Hindlimb muscle (tissue), 1 donor: ENCODE results near the gene IER2. TPM values are rescaled to one million over a fixed set of nuclear protein-coding genes. Genes with fewer than 3 reads are reported as not detected.
"Not testable (repeated sequence)": the region's sequence is repeated elsewhere in the genome, so short reads cannot be mapped to it uniquely, and the experiment has no call there.

Experiments
- DNase-seq: peaks from one replicate; pipeline ENCODE4 v3.0.0-alpha.2; 2013
- polyA plus RNA-seq: library from polyadenylated mRNA; unstranded; fragments of 120-200 nt; gene quantifications from one replicate; pipeline ENCODE4 v1.2.1, GENCODE V29; 2013; ENCODE audit not compliant: insufficient read length

Gene IER2
- polyA plus RNA-seq, 1 donor, result 58.5 TPM

- no peak for DNase-seq
These were observed 3.2 kb upstream of the IER2 start for GRCh38 chr19:13146763-13147563.

DNA sequence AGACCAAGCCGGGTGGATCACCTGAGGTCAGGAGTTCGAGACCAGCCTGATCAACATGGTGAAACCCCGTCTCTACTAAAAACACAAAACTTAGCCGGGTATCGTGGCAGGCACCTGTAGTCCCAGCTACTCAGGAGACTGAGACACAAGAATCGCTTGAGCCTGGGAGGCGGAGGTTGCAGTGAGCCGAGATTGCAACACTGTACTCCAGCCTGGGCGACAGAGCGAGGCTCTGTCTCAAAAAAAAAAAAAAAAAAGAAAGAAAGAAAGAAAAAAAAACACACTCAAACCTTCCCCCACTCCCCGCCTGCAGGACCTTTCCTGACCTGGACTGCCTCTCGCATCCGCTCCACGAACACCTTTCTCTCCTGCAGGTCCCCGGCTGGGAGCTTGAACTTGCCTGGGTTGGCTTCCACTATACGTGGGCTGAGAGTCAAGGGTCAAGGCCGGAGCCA is 1.0 kb upstream of the IER2 start:
- DNase-seq, result not testable (repeated sequence)

DNA sequence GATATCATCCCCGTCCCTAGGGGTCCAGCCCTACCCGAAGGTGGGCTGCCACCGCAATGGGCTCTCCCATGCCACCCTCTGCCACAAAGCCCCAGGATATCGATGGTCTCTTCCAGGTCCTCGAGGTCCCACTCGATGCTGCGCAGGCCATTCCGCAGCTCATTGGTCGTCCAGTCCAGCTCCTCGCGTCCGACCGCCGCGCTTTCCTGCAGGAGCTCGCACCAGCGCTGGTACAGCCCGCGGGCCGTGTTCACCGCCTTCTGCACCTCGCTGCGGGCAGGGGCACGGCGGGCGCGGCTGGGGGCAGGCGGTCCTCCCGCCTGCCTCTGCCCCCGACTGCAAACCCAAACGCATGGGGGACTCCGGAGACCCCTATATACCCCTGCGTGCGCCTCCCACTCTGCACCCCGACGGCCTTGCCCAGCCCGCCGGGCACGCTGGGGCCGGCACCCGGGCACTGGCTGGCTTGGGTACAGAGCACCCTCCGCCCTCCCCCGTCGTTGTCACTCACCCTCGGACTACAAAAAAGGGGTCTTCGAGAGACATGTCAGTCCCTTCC is 504 bp upstream of the IER2 start:
- peak; percentile 47 for DNase-seq

DNA sequence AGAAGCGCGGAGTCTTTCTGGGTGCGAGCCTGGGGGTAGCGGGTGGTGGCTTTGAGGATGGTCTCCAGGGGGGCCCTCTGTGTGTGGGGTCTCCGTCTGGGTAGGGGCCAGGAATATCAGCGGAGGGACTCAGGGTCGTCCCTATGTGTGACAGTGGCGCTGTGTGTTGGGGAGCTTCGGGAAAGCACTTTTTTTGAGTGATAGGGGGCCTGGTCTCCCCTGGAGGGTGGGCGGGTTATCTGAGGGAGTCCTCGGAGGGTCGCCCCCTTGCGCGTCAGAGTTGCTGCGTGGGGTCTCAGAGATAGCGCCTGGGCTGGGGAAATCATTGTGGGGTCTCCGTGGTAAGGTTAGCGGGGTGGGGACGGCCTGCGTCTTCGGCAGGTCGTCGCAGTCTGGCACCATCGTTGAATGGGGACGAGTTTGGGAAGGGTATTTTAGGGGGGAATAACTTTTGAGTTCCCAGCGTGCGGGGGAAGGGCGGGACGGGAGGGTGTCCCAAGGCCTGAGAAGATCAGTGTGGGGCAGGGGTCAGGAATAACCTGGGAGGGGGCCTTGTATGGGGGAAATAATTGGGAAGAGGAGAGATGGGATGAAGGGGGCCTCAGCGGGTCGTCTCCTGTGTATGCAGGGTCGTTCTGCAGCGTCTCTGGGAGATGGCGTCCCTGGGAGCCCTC is 857 bp downstream of the IER2 start:
- DNase-seq, result peak; percentile 32

DNA sequence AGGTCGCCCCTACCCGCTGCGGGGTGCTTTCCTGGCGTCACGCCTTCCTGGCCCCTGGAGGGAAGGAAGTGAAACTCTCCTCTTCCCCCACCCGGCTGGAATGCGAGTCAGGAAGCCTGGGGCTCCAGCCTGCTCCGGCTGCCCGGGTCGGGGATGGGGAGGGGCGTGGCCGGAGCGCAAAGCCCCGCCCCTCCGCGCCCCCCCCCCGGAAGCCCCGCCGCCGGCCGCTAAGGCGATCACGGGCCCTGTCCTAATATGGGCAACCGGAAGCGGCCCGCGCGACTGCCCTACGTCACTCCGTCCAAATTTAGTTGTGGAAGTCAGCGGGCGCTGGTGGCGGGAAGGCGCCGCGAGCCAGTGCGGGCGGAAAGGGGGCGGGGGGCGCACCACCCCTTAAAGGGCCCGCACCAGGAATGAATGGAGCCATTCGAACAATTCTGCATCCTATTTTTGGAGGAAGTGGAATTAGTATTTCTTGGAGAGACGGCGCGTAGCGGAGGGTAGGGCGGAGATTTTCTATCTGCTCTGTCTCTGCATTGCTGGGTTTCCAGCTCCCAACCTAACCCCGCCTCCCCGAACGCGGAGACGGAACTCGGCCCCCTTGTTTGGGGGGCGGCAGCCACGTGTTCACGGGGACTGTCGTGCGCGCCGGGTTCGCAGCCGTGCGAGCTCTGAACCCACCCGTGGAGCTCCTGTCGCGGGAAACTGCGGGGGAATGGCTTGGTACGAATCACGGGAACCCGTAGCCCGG is 1.6 kb downstream of the IER2 start:
- peak; percentile 98 for DNase-seq

DNA sequence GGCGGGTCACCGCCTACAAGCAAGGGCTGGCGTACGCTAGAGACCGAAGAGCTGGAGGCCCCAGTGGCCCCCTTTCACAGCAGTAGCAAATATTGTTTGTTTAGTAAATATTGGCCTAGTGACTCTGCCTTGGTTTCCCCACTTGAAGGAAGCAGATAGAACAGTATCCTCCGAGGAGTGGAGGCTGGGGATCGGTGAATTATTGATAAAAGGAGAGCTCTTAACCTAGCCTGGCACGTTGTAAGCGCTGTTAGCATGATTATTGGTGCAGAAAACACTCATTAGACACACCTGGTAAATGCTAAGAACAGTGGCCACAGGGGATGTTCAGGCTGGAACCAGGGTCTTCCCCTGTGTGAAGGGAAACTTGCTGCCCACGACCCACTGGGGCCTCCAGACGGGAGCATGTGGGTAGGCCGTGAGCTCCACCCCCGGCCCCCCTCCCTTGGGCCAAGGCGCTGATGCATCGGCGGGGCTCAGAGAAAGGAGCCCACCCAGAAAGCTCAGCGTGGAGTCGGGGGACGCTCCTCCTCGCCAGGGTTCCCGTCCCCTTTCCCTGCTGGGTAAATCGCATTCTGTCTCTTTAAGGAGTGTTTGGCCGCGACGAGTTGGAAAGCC is 2.3 kb downstream of the IER2 start:
- DNase-seq, result no peak

DNA sequence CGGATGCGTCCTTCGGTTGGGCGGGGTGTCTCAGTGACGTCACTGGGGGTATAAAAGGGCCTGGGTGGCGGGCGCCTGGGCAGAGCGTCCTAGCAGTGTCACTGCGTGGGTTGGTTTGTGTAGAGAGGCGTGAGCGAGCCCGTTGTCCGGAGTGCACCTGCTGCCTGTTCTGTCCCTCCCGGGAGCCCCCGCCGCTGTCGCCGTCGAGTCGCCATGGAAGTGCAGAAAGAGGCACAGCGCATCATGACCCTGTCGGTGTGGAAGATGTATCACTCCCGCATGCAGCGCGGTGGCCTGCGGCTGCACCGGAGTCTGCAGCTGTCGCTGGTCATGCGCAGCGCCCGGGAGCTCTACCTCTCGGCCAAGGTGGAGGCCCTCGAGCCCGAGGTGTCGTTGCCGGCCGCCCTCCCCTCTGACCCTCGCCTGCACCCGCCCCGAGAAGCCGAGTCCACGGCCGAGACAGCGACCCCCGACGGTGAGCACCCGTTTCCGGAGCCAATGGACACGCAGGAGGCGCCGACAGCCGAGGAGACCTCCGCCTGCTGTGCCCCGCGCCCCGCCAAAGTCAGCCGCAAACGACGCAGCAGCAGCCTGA is 2.9 kb downstream of the IER2 start:
- peak; percentile 96 for DNase-seq

- peak; percentile 77 for DNase-seq
These were observed 3.5 kb downstream of the IER2 start for GRCh38 chr19:13153569-13154240.

- peak; percentile 85 for DNase-seq
These were observed 4.1 kb downstream of the IER2 start for GRCh38 chr19:13154241-13154778.

DNA sequence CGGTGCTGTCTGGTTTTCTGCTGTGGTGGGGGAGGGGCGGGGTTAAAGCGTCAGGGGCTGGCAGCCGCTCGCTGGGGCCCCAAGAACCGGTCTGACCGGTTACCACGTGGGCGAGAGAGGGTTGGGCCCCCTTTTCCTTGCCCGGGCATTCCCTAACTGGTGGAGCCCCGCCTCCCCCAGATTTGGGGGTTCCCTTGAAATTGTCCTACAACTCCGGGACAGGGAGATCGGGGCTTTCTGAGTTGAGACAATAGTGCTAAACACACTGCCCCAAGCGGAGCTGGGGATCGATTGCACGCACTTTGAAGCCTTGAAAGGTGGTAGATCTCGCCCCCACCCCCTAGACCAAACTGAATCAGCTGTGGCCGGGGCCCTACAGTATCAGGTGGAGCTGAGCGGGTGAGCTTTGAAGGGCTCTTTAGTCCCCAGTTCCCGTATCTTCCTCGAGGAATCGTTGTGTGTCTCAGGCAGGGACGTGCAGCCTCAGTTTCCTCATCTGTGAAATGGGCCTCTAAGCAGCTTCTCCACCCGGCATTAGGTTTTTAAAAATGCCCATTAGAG is 4.8 kb downstream of the IER2 start:
- peak; percentile 58 for DNase-seq

DNA sequence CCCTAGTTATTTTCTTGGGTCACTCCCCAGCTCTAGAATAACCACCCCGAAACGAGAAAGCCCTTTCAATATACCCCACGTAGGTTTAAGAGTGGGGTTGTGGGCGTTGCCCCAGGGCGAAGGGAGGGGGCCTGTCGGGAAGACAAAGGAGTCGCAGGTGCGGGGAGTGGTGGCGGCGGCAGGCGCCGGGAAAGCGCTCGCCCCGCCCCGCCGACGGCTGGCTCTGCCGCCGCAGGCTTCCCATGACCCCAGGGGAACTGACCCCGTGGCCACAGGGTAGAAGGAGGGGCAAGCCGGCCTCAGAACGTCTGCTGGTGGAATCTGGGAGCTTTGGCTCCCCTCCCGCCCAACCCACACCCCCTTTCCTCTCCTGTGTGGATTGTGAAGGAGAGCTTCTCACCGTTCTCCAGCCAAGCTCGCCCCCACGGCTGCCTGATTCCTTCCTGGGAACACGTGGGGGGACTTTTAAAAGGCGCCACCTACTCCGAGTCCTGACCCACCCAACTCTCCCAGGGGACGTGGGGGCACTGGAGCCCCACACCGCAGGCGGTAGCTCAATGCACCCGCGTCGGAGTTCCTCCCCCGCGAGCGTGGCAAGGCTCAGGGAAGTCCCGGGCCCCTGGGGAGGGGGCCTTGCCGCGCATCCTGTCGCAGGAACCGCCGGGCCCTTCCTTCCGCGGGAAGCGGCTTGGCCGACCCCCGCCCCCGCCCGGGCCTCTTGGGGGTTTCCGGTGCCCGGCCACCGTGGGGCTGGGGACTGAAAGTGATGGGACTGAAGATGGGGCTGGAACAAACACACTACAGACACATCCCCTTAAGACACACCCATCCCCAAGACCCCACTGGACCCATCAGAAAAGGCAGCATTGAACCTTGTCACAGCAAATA is 5.5 kb downstream of the IER2 start:
- DNase-seq, result peak; percentile 65

DNA sequence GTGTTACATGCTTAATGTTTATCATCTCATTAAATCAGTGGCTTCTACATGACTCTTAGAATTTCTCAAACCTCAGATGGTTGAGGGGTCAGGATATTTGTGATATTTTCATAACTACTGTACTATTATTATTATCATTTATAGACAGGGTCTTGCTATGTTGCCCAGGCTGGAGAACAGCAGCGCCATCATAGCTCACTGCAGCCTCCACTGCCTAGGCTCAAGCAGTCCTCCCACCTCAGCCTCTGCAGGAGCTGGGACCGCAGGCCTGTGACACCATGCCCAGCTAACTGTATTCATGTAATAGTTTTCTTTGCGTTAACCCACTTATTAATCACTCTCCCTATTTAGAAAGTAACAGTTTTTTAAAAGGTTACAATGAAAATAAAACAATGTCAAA is 9.5 kb downstream of the IER2 start:
- DNase-seq, result no peak

DNA sequence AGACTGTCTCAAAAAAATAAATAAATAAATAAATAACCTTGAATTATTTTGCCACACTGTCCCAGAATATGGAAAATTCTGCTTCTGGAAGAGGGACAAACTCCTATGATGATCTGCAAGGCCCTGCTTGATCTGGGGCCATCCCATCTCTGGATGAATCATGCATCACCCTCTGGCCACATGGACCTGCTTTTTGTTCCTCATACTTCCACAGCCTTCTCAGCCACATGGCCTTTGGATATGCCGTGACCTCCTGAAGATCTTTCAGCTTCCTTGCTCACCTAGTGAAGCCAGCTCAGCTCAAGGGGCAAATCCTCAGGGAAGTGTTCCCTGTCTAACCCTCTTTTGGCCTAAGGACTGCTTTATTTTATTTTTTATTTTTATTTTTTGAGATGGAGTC is 10.3 kb downstream of the IER2 start:
- no peak for DNase-seq

DNA sequence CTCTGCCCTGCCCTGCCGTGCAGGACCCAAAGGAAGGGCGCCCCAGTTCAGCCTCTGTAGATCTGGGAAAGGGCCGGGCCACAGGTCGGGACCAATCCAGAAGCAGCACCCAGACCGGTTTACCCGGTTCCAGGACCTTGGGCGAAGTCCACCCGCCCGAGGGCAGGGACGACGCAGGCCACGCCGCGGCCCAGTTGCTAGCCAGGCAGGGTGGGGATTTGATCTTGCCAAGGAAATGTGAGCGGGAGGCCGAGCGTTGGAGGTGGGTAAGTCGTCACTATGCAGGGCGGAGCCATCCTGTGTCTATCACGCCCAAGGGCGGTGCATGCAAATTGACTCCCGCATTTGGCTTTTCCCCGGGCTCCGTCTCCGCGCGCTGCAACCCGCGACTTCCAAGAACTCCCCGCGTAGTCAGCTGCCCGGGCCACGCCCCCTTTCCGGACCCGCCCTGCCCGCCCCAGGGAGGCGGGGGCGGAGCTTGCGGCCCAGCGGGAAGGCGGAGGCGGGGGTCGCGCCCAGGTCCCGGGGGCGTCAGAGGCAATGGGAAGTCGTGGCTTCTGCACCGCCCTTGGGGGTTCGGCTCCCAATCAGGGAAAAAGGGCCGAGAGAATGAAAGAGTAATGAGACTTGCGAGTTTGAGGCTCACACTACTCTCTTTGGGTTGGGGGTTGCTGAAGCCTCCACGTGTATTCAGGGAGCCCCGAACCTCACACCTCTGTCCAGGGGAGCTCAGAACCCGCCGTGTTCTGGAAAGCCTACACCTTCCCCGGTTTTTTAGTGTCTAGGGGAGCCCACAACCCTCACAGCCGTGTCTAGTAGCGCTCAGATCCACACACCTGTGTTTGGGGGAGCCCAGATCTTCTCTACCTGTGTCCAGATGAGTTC is 12.8 kb downstream of the IER2 start:
- peak; percentile 95 for DNase-seq

DNA sequence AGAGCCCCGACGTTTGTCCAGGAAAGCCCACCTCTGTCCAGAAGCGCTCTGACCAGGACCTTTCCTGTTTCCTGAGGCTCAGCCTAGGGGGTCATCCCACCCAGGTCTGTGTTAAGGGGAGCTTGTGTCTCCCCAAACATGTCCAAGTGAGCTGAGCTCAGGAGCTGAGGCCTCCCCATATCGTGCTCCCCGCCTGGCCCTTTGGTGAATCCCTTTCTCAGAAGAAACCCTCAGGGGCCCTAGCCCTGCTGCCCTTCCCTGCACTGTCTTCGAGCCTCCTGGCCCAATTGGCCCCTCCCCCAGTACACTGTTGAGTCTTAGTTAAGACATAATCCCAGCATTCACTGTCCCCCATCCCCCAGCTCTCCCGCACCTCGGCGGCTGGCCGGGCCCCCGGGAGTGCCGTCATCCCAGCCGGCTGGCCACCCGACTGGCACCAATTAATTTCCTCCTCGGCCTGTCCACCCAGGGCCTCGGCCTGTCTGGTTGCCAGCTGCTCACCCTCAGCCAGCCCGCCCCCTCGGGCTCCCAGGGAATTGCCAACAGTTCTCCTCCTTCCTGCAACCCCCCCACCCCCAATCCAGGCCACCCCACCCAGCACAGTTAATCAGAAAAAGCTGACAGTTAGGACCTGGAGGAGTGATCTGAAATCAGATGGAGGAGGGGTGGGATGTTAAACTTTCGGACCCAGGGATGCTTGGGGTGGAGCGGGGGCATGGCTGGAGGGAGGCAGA is 13.6 kb downstream of the IER2 start:
- peak; percentile 77 for DNase-seq

GRCh38 chr19:13164343-13165161 is 14.3 kb downstream of the IER2 start:
- DNase-seq, result peak; percentile 74
